Measurements from ENCODE around the gene CABLES1. TPM values are rescaled to one million over a fixed set of nuclear protein-coding genes. Genes with fewer than 3 reads are reported as not detected.

The CABLES1 gene
- polyA plus RNA-seq, 2 of the 4 experiments (the other 2 are of a cell fraction): 4.5 to 8.6 TPM

DNA sequence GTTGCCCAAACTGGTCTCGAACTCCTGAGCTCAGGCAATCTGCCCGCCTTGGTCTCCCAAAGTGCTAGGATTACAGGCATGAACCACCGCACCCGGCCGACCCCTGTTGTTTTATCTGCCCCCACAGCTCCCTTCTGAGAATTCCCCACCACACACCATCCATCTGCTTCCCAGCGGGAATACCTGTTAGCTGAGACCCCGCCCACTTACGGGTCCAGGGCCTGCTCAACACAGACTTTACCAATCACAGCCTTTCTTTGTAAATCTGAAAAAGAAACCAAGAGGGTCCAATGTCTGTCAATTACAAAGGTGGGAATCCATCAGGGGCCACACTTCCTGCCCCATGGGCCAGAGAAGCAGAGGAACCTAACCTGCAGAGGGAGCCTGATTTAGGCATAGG lies 14.2 kb upstream of the CABLES1 start:
- ChIA-PET CTCF (interaction anchor here (2.1 to 3.7 kb wide), 2 partner anchors 9 to 11 kb away, joined by 5 to 22 read pairs; no protein-coding TSS in a partner anchor), POLR2A (no interaction called here)
- H3K9me3 ChIP-seq: no peaks in the 10 kb centered on the region
- no peak for ATAC-seq
- no peak for TF ChIP-seq KDM5A (IDR thresholded peaks at IDR 0.05)
- no peak for TF ChIP-seq EHMT2 (IDR thresholded peaks at IDR 0.05; ENCODE audit: low read depth)
- TF ChIP-seq, protein P1, sequence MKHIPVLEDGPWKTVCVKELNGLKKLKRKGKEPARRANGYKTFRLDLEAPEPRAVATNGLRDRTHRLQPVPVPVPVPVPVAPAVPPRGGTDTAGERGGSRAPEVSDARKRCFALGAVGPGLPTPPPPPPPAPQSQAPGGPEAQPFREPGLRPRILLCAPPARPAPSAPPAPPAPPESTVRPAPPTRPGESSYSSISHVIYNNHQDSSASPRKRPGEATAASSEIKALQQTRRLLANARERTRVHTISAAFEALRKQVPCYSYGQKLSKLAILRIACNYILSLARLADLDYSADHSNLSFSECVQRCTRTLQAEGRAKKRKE (CRISPR knock-in tag; IDR thresholded peaks at IDR 0.05; ENCODE audit: low read depth): no peak
- TF ChIP-seq BCL3 (IDR thresholded peaks at IDR 0.05): no peak
- no peak for TF ChIP-seq FOSB (CRISPR knock-in tag; IDR thresholded peaks at IDR 0.05)
- no peak for TF ChIP-seq HOXA7 (CRISPR knock-in tag; IDR thresholded peaks at IDR 0.05)
- no peak for TF ChIP-seq HOXB13 (CRISPR knock-in tag; IDR thresholded peaks at IDR 0.05; ENCODE audit: low read depth)
- peaks cover 8% of the 10 kb centered on the region for H3K4me1 ChIP-seq
- WGBS (ENCODE audit: missing lambda C conversion rate): 91% methylated on average over 8 of the region's 8 CpGs
- H3K4me2 ChIP-seq: no peak overlapping the region
- DNase-seq (ENCODE audit: low read depth in 1 of 2, low spot score in 1 of 2): no peak
- no peak overlapping the region for H3K27ac ChIP-seq
- no peak overlapping the region for H3K4me3 ChIP-seq
- no peak for FAIRE-seq

- Histone ChIP-seq H3K27ac (peak overlapping the region in 1 of 2 experiments; percentile 34; a peak in 1 of 6 replicates), H3K4me3 (no peak overlapping the region), H3K4me1 (peaks cover 12% of the 10 kb centered on the region), H3K4me2 (no peak overlapping the region), H3K9me3 (no peaks in the 10 kb centered on the region)
- 95% methylated on average over 15 of the region's 15 CpGs for WGBS (ENCODE audit: missing lambda C conversion rate)
- no peak for TF ChIP-seq NPAS2 (CRISPR knock-in tag; IDR thresholded peaks at IDR 0.05; ENCODE audit: borderline replicate concordance)
- no peak for TF ChIP-seq FOSB (CRISPR knock-in tag; IDR thresholded peaks at IDR 0.05)
- TF ChIP-seq, protein P2, sequence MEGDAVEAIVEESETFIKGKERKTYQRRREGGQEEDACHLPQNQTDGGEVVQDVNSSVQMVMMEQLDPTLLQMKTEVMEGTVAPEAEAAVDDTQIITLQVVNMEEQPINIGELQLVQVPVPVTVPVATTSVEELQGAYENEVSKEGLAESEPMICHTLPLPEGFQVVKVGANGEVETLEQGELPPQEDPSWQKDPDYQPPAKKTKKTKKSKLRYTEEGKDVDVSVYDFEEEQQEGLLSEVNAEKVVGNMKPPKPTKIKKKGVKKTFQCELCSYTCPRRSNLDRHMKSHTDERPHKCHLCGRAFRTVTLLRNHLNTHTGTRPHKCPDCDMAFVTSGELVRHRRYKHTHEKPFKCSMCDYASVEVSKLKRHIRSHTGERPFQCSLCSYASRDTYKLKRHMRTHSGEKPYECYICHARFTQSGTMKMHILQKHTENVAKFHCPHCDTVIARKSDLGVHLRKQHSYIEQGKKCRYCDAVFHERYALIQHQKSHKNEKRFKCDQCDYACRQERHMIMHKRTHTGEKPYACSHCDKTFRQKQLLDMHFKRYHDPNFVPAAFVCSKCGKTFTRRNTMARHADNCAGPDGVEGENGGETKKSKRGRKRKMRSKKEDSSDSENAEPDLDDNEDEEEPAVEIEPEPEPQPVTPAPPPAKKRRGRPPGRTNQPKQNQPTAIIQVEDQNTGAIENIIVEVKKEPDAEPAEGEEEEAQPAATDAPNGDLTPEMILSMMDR (IDR thresholded peaks at IDR 0.05): no peak
- TF ChIP-seq ESRRA (IDR thresholded peaks at IDR 0.05; ENCODE audit: borderline replicate concordance, low read length): no peak
- TF ChIP-seq HMGXB4 (CRISPR knock-in tag; IDR thresholded peaks at IDR 0.05; ENCODE audit: borderline replicate concordance): no peak
- TF ChIP-seq, protein P3, sequence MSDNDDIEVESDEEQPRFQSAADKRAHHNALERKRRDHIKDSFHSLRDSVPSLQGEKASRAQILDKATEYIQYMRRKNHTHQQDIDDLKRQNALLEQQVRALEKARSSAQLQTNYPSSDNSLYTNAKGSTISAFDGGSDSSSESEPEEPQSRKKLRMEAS (IDR thresholded peaks at IDR 0.05): no peak
- no peak for TF ChIP-seq JUNB (IDR thresholded peaks at IDR 0.05)
- TF ChIP-seq RFX5 (IDR thresholded peaks at IDR 0.05): no peak
- no peak for ATAC-seq
- ChIA-PET POLR2A (no interaction called here), CTCF (interaction anchor here (0.6 to 1.1 kb wide), 3 partner anchors 9 to 689 kb away, joined by 3 to 6 read pairs (median 3); no protein-coding TSS in a partner anchor)
- no peak for DNase-seq (ENCODE audit: low read depth in 1 of 2, low spot score in 1 of 2)
- FAIRE-seq: no peak
Observed at GRCh38 chr18:23122334-23123229, 12.7 kb upstream of the CABLES1 start.
